ENCODE measurements around the gene MMS19. TPM values are rescaled to one million over a fixed set of nuclear protein-coding genes. Genes with fewer than 3 reads are reported as not detected.

Gene MMS19
- total and polyA plus RNA-seq, 10 donors = 53.5 to 101 (median 60.6) TPM

DNA sequence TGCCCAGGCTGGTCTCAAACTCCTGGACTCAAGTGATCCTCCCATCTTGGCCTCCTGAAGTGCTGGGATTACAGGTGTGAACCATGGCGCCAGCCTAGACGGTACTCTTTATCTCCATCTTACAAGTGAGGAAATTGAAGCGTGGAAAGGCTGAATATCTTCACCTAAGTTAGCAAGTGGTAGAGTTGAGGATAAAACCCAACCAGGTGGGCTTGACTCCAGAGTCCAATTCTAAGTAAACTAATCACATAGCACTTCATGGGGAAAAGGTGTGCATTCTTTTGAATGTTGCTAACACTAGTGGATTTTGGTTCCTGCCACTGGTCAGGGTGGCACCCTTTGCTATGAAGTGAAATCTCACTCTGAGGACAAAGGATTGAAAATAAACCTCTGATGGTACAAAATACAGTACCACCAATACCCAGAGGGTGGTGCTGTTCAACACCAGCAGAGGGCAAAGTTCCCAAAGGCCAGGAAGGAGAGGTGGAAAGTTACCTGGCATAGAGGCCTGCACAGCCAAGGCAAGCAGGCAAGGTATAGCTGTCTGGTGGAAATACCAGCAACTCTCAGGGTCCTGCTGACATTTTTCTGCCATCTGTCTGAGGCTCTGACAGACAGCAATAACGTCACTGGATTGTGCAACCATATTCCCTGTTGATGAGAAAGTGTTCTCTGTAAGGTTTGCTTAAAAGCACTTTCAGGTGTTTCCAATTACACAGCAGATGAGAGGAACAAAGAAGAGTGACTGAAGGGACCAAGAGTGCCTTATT, 34.7 kb downstream of the MMS19 start:
- no peak for TF ChIP-seq POLR2A (IDR thresholded peaks at IDR 0.05)
- TF ChIP-seq CTCF (IDR thresholded peaks at IDR 0.05 in 8 of 11, conservative IDR thresholded peaks at IDR 0.05 in 3 of 11) = peak; percentile 47 to 84 (median 74)
- TF ChIP-seq POLR2AphosphoS5 (IDR thresholded peaks at IDR 0.05) = peak in 1 of 3 donors; percentile 31
- intact Hi-C loops (cut with DNase I; ENCODE audit: low total_unique reads) = loop anchor here (5.0 kb wide), 1 partner anchor 89 kb away; no protein-coding TSS in a partner anchor
- Histone ChIP-seq H3K4me3 (no peak overlapping the region), H3K9me3 (no peaks in the 10 kb centered on the region), H3K27ac (peak overlapping the region in 5 of 8 donors; percentile 22 to 53 (median 49)), H3K4me1 (peaks cover 0 to 15% (median 6%) of the 10 kb centered on the region in 6 donors), H3K36me3 (peaks cover 5 to 100% (median 94%) of the 10 kb centered on the region in 6 donors), H3K27me3 (replicated peaks in 1 of 7) (no peaks in the 10 kb centered on the region)
- no peak for DNase-seq
- 71 to 90% (median 79%) methylated on average over 4 of the region's 4 CpGs for WGBS, 5 donors

DNA sequence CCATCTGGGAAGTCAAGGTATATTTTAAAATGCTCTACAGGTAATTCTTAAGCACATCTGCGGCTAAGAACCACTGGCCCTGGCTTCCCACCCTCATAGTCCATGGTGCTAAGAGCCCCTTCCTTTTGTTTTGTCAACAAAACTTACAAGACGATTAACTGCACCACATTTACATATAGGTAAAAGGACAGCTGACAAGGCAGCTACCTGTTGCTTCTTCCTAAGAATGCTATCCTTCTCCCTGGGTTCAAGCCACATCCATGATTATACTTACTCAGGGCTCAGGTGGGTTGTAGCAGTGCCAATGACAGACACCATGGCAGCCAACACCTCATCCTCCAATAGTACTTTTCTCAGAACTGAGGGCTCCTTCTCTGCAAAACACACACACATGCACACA, 35.9 kb downstream of the MMS19 start:
- WGBS, 5 donors = 88 to 98% (median 94%) methylated on average over 2 of the region's 2 CpGs
- TF ChIP-seq POLR2A (IDR thresholded peaks at IDR 0.05) (no peak), CTCF (IDR thresholded peaks at IDR 0.05 in 8 of 11, conservative IDR thresholded peaks at IDR 0.05 in 3 of 11) (no peak), POLR2AphosphoS5 (IDR thresholded peaks at IDR 0.05) (no peak)
- intact Hi-C loops (cut with DNase I; ENCODE audit: low total_unique reads) = loop anchor here (5.0 kb wide), 1 partner anchor 90 kb away; no protein-coding TSS in a partner anchor

GRCh38 chr10:97459933-97460332, 38.3 kb downstream of the MMS19 start:
- WGBS, 5 donors = 78 to 95% (median 81%) methylated on average over 7 of the region's 7 CpGs
- Histone ChIP-seq H3K27ac (no peak overlapping the region), H3K36me3 (peaks cover 5 to 100% (median 89%) of the 10 kb centered on the region in 6 donors), H3K27me3 (replicated peaks in 1 of 7) (no peaks in the 10 kb centered on the region), H3K4me1 (peaks cover 0 to 15% (median 6%) of the 10 kb centered on the region in 6 donors), H3K9me3 (no peaks in the 10 kb centered on the region), H3K4me3 (no peak overlapping the region)
- TF ChIP-seq POLR2AphosphoS5 (IDR thresholded peaks at IDR 0.05) (peak in 1 of 3 donors; percentile 20), POLR2A (IDR thresholded peaks at IDR 0.05) (no peak)
- DNase-seq = no peak
- intact Hi-C loops (cut with DNase I; ENCODE audit: low total_unique reads) = loop anchor here (5.0 kb wide), 1 partner anchor 92 kb away; no protein-coding TSS in a partner anchor

More for the DNA sequence above, 35.9 kb downstream of the MMS19 start:
- H3K4me3 ChIP-seq = no peak overlapping the region
- H3K27ac ChIP-seq = no peak overlapping the region
- DNase-seq = no peak
- no peaks in the 10 kb centered on the region for H3K9me3 ChIP-seq
- H3K27me3 ChIP-seq (replicated peaks in 1 of 7) = no peaks in the 10 kb centered on the region
- H3K36me3 ChIP-seq = peaks cover 5 to 100% (median 93%) of the 10 kb centered on the region in 6 donors
- H3K4me1 ChIP-seq = peaks cover 0 to 15% (median 6%) of the 10 kb centered on the region in 6 donors

- intact Hi-C loops (cut with DNase I; ENCODE audit: low total_unique reads) = no loop called here
- H3K4me3 ChIP-seq = no peak overlapping the region
- no peak for DNase-seq
- no peak overlapping the region for H3K27ac ChIP-seq
- no peaks in the 10 kb centered on the region for H3K27me3 ChIP-seq (replicated peaks in 1 of 7)
- H3K4me1 ChIP-seq = peaks cover 0 to 8% (median 3%) of the 10 kb centered on the region in 6 donors
- peaks cover 5 to 100% (median 89%) of the 10 kb centered on the region in 6 donors for H3K36me3 ChIP-seq
- no peak for TF ChIP-seq POLR2A (IDR thresholded peaks at IDR 0.05)
- peak; percentile 7 to 41 (median 41) for TF ChIP-seq POLR2AphosphoS5 (IDR thresholded peaks at IDR 0.05)
- TF ChIP-seq CTCF (IDR thresholded peaks at IDR 0.05 in 8 of 11, conservative IDR thresholded peaks at IDR 0.05 in 3 of 11) = no peak
- H3K9me3 ChIP-seq = no peaks in the 10 kb centered on the region
- WGBS, 5 donors = 93 to 97% (median 95%) methylated on average over 7 of the region's 7 CpGs
These were observed 39.1 kb downstream of the MMS19 start for GRCh38 chr10:97459111-97459510.
